Astrocyte of the spinal cord (primary cell): ENCODE measurements around the gene EXOC6.

Experiments used
- DNase-seq: peaks from one replicate; pipeline ENCODE4 v3.0.0; 2011; ENCODE audit warnings: low read depth, low spot score
- H3K4me3 ChIP-seq: 2 replicates; pipeline ENCODE4 v1.5.1; 2011; ENCODE audit warnings: low read depth, mild to moderate bottlenecking, low read length, moderate library complexity
- in situ Hi-C: cut with HindIII; loops from 2 replicates; pipeline ENCODE4 v1.10.0; 2017; ENCODE audit warnings: low sequenced_read_pairs
- TF ChIP-seq, protein P1 (sequence below): IDR thresholded peaks from 2 replicates; pipeline ENCODE4 v1.5.1; 2012; ENCODE audit warnings: low read depth, mild to moderate bottlenecking, low read length, inconsistent platforms

EXOC6 gene

DNA sequence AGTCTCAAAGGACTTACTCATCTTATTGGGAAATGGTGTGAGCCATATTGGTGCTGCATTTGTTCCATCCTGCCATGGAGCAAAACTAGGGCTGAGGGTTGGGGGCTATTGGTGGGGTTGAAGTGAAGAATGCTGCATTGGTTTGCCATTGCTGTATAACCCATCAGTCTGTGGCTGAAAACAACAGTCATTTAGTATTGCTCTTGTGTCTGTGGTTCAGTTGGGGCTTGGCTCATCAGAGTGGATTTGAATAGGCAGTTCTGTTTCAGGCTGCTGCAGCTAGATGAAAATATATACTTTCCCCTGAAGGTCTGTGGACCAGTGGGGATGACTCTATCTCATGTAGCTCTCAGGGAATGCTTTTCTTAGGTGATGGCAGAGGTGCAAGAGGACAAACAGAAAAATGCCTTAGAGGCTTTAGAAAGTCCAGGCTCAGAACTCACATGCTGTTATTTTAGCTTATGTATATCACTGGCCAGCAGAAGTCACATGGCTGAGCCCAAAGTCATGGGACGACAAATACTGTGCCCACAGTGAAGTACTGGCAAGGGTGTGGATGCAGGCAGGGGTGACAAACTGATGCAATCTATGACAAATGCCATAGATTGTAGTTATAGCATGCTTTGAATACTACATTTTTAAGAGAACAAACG, 15.2 kb upstream of the EXOC6 start:
- TF ChIP-seq, protein P1, sequence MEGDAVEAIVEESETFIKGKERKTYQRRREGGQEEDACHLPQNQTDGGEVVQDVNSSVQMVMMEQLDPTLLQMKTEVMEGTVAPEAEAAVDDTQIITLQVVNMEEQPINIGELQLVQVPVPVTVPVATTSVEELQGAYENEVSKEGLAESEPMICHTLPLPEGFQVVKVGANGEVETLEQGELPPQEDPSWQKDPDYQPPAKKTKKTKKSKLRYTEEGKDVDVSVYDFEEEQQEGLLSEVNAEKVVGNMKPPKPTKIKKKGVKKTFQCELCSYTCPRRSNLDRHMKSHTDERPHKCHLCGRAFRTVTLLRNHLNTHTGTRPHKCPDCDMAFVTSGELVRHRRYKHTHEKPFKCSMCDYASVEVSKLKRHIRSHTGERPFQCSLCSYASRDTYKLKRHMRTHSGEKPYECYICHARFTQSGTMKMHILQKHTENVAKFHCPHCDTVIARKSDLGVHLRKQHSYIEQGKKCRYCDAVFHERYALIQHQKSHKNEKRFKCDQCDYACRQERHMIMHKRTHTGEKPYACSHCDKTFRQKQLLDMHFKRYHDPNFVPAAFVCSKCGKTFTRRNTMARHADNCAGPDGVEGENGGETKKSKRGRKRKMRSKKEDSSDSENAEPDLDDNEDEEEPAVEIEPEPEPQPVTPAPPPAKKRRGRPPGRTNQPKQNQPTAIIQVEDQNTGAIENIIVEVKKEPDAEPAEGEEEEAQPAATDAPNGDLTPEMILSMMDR = no peak
- DNase-seq = no peak
- in situ Hi-C loops = no loop called here
- no peak overlapping the region for H3K4me3 ChIP-seq

DNA sequence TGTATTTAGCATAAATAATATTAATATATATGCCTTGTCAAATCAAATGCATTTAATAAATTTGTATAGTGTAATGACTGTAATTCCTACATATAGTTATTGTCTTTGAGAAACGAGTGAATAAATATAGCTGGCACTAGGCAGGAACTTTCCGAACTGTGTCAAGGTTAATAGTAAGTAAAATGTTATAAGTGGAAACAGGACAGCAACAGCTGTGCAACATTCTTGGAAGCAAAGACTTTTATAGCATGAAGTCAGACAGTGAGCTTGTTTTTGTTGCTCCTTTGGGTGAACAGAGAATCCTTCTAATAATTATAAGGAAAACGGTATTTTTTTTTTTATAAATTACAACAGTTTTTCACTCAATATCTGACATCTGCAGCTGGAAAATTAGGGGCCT, 14.0 kb upstream of the EXOC6 start:
- DNase-seq = peak; percentile 17
- no peak overlapping the region for H3K4me3 ChIP-seq
- TF ChIP-seq, protein P1 = no peak
- in situ Hi-C loops = no loop called here

DNA sequence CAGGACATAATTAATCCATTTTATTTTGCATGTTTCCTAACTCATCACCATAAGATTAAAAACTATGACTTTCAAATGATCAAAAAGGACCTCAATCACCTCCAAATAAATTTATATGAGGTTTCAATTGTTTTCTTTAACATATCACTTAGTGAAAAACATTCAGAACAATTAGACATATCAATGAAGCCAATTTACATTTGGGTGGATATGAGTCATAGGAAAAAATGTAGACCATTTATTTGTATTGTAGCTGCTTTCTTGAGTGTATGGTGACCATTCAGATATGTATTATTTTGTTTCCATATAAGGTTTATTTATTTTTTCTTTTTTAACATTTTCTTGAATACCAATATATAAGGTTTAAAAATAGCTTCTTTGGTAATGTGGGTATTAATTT, 13.3 kb upstream of the EXOC6 start:
- H3K4me3 ChIP-seq = no peak overlapping the region
- TF ChIP-seq, protein P1 = no peak
- DNase-seq = peak; percentile 46
- in situ Hi-C loops = no loop called here

DNA sequence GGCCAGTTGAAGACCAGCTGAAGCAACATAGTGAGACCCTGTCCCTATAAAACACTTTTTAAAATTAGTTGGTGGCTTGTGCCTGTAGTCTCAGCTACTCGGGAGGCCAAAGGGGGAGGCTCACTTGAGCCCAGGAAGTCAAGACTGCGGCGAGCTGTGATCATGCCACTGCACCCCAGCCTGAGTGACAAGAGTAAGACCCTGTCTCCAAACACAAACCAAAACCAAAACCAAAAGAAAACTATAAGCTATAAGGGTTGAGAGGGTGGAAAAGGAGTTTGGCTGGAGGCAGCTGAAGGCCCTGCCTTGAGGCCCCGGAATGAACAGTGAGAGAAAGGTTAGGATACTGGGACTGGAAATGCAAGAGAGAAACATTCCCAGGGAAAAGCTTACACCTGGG, 10.9 kb upstream of the EXOC6 start:
- in situ Hi-C loops = no loop called here
- no peak for DNase-seq
- TF ChIP-seq, protein P1 = no peak
- H3K4me3 ChIP-seq = no peak overlapping the region

DNA sequence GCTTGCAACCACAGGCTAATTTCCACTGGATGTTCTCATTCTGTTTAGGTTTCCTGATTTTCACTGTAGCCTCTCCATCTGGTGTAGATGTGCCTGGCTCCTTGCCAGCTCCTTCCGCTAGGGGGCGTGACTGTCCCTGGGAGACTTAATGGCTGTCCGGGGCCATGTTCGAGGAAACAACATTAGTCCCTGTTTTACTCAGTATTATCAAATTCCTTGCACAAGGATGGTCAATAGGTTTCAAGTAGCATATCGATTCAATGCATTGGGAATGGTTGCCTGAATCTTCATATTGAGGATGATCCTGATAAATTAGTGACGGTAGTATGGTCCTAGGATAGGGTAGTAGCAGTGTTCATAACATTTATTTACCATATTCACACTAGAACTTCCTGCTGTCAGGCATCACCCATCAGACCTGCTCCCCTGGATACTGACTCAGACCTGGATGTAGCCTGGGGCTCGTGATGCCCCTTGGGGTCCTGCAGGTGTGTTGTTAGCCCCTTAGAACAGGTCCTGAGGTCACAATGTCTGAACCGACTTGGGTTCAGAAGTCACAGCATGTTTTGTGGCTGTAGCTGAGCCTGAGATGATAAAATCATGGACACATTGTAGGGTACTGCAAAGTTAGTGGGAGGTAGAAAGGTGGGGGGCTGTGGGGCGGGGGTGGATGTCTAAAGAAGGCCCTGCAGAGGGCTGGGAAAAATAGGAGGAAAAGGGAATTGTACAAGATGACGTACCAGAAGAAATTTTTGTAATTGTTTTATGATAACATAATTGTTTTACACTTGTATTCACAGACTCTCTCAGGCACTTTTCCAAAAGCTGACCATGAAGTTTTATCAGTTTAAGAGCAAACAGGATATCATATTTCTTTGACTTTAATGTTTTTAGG, 8.9 kb upstream of the EXOC6 start:
- in situ Hi-C loops = no loop called here
- TF ChIP-seq, protein P1 = peak; percentile 21
- DNase-seq = peak; percentile 33
- no peak overlapping the region for H3K4me3 ChIP-seq

DNA sequence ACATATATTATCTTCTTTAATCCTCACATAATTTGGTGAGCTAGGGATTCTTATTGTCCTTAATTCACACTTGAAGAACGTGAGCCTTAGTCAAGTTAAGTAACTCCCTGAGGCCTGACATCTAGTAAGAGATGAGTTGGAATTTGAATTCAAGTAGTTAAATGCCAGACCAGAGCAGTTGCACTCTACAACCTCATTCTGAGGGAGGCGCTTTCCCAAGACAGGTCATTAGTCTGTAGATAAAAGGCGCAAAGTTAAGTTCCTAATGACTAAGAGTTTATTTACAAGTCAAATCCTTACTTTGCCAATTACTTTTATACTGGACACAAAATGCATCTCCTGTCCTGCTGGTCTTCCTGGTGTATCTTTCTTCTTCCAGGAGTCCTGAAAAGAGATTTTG, 3.6 kb upstream of the EXOC6 start:
- no peak for DNase-seq
- H3K4me3 ChIP-seq = no peak overlapping the region
- TF ChIP-seq, protein P1 = no peak
- in situ Hi-C loops = no loop called here
